Myocyte (in vitro differentiated cells): ENCODE data around the gene SEC23IP. TPM values are rescaled to one million over a fixed set of nuclear protein-coding genes. Genes with fewer than 3 reads are reported as not detected.

Source experiments
- DNase-seq: peaks from one replicate; pipeline ENCODE4 v3.0.0-alpha.2; 2012; ENCODE audit warnings: low read depth
- total RNA-seq: library from RNA; depleted of rRNA; stranded (reverse); fragments of >200 nt; gene quantifications from 2 replicates; pipeline ENCODE4 v1.2.3, GENCODE V29; 2014

The SEC23IP gene
- total RNA-seq, 1 donor from 2014 or later, result 29.0 TPM

DNA sequence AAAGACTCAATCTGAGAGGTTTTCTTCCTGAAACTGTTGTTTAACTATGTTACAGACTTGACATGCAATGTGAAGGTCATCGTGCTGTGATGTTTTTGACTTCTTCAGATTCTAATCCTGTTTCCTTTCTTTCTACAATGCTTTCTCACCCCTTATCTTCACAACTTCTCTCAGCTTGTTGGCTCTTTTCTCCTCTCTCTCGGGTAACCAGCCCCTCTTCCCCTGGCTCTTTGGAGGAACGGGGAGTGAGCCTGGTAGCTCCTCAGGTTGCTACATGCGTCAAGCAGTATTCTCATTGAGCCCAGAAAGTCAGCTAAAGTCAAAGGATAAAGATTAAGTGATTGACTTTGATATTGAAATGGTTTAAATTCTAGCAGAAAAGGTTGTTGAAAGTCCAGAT lies 40.1 kb downstream of the SEC23IP start:
- DNase-seq, result no peak

DNA sequence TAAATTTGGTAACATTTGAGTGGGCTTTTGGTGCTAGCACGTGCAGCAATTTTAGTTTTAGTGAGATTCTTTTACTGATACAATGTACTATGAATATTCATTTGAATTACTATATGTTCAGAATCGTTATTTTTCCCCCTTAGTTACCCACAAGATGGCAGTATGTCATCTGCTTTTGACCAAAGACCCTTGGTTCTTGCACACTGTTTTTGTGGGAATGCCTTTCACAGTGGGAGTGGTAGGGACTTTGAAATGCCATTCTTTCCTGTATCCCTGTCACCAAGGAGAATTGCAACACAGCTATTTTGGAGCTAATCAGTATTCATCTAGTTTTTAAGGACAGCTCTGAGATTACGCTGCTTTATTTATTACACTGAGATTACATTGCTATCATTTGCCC lies 40.6 kb downstream of the SEC23IP start:
- DNase-seq, result peak; percentile 15

DNA sequence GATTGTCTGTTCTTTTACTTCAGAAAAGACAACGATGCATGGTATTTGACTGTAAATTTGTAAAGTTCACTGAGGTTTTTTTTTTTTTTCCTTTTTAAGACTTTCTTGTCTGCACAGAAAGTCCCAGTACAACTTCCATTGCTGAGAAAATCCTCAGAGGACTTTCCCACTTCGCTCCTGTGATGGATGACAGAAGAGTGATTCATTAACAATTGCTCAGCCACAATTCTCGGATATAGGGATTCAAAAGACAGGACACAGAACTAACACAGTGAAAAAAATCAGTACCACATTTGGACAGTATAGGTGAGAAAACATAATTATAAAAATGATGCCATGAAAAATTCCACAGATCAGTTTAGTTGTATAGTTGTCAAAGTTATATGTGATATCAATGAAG lies 48.0 kb downstream of the SEC23IP start:
- DNase-seq, result no peak

DNA sequence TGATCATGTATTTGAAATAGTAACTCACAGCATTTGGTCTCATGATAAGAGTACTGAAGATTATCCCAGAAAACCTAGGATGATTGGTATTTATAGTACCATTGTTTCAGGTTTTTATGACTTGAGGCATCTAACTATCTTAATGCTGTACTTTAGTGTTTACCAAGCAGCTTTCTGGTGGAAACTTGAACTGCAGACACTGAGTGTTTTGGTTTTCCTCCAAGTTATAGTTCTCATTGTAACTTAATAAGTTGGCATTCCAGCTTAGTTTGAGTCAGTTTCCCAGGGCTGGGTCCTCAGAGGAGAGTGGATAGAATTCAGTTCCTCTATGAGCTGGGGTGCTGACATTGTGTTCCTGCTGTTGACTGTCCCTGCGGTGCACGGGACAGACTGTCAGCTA lies 50.4 kb downstream of the SEC23IP start:
- peak; percentile 8 for DNase-seq

DNA sequence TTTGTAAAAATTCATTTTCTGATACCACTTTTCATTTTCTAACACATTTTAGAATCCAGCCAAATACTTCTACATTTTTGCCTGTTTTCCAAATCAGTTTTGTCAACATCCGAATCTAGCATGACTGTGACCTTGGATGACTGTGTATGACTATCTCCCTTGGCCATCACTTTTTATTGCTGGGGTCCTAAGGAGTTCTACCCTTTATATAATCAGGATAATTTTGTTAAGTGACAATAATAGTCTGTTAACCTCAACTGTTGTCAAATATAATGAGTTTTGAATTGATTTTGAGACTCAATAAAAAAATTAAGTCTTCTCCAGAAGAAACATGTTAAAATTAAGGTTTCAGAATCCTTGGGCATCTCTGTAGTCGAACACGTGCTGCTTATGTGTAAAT lies 53.3 kb downstream of the SEC23IP start:
- DNase-seq, result no peak

DNA sequence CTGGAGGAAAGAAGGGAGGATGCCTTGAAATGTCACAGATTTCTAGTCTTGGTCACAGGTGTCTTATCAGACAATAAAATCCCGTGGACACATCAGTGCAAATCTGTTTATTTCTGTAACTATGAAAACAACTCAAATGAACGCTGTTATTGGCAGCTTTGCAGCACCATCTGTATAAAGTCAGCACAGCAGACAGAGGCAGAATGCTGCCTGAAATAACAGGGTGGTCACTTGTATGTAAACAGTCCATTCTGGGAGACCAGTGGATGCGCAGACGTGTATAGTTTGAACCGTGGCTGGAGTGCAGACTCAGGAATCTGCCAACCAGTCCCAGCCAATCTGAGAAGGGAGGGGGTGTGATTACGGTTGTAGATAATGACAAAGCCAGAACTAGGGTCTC lies 54.8 kb downstream of the SEC23IP start:
- DNase-seq, result no peak

DNA sequence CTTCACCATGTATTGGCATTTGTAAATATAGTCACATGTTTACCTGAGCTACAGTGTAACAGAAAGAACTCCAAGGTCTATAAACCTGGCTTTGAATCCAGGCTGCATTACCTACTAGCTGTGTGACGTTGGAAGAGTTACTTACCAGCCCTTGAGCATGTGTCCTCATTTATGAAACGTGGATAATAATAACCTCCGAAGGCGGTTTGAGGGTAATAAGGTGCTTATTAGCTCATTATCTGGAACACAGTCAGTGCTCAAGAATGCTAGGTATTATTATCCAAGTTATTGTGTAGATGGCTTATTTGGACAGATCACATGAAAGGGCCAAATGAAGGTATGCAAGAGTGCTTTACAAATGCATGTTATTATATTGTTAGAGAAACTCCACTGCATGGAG lies 64.9 kb downstream of the SEC23IP start:
- DNase-seq, result no peak

DNA sequence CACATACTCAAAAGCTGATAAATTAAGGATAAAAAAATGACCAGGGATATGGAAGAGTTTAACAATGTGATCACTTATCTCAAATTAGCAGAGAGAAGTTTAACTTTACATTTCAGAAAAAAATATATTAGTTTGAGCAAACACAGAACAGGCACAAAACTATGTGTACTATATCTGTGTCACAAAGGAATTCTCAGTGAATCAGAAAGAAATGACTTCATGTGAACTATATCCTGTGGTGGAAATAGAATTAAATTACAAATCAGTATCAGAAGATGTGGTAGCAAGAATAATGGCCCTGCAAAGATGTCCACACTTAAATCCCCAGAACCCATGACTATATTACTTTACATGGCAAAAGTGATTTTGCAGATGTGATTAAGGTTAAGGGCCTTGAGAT lies 70.3 kb downstream of the SEC23IP start:
- no peak for DNase-seq

DNA sequence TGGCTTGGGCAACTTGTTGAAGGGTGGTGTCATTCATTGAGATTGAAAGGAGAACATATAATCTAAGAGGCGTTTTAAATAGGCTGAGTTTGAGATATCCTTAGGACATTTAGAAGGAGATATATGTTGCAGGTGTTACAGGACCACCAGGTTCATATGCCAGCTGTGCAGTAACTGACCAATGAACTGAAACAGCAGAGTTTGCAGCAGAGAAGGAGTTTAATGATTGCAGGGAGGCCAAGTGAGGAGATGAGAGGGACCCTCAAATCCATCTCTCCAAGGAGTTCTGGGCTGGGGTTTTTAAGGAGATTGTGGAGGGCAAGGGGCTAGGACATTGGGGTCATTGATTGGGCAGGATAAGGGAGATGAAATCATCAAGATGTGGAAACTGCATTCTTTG lies 74.5 kb downstream of the SEC23IP start:
- DNase-seq, result no peak

DNA sequence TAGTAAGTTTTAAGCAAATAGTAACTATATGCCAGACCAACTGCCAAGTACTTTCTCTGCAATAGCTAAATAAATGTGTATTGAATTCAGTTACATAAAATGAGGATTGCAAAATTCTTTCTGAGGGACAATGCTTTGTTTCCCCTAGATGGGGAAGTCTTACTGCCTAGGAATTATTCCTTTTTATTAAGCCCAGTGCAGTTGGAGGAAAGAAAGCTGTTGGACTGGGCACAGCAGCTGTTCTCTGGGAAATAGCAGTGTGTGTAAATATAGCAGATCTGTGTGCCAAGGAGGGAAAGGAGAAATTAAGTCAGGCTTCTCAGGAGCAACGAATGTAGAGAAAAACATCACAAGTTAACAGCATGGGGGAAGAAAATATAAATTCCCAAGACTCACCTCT lies 77.1 kb downstream of the SEC23IP start:
- DNase-seq, result peak; percentile 42

DNA sequence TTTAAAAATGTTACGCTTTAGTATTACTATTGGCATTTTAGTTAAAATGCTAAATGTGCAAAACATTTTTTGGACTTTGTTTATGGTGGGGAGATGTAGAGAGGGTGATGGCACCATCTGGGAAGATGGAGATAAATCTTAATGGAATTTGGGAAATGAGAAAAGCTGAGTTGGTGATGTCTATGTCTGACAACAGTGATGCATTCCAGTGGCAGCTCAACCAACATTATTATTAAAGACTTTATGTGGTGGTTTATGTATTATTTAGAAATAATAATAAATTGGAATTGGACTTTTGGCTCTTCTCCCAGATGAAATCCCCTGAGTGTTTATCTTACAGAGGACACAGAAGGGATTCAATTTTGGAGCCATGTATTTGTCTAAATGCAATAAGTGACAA lies 77.6 kb downstream of the SEC23IP start:
- no peak for DNase-seq

DNA sequence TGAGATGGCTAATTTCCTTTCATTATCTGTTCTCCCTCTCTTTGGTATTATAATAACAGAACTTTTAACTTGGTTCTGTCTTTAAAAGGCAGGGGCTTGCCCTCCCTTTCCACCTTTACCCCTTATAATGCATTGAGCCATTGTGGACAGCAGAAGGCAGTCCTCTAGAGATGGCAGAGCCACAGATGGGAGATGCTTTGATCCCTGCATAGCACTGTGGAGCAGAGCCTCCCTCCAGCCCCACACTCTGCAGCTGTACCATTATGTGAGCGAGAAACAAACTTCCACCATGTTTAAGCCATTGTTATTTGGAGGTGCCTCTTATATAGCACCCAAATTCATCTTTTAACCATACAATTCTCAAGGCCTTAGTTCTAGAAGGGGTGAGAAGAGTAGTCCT lies 78.4 kb downstream of the SEC23IP start:
- DNase-seq, result no peak

DNA sequence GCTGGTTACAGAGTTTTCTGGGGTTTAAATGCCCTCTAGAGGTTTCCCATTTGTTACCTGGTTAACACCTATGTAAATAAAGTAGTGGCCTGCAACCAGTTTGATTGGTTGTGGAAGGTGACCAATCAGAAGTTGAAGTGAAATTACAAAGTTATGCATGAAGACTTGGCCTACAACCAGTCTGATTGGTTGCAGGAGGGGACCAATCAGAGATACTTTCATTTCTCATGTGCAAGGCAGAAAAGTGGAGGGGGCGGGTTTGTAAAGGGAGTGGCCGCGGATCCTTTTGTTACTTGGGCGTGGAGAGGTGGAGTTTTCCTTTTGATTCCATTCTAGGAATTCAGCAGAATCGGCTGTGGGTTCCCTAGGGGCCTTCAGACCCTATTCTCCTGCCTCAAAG lies 80.8 kb downstream of the SEC23IP start:
- peak; percentile 14 for DNase-seq

DNA sequence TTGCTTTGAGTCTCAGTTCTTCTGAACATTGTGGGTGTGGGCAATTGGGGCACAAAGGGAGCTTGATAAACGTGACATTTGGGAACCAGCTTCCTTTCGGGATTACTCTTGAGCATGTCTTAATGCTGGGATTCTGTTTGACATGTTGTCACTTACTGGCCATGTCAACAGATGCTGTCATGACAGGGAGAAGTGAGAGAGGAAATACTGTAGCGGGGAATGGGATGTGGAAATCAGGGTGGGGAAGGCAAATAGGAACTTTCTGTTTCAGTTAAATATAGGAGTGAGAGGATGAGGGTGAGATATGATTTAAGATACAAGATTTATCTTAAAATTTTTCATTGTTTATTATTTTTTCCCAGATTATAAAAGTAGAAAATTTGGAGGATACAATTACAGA lies 83.9 kb downstream of the SEC23IP start:
- DNase-seq, result no peak

DNA sequence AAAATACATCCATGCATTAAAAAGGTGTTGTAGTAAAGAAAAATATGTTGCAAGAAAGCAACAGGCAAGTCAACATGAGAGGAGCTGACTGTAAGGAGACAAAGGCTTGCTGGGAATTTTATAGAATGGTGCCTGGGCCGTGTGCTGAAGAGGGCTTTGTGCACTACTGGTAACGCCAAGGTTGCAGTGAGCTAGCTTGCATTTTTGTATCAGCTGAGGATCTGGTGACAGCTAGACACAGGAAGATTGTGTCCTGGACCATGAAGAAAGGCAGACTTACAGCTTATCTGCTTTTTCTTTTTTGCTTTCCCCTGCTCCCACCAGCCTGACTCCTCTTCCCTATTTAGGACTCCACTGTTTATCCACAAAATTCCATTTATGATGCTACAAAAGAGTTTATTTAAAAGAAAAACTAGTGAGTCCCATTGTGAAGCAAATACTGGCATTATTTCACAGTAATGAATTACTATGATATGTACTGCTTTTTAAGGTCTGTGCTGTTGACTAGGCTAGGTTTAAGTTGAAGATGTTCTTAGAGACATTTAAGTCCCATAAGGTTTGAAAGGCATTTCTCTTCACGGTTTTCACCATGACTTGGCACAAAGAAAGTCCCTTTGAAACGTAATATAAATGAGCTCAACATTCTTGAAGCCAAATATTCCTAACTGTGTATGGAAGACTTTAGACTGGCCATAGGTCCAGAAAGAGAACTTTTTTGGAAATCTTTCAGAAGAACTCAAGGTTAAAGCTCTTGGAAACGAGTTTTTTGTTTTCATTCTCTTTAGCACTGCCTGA lies 88.6 kb downstream of the SEC23IP start:
- no peak for DNase-seq

DNA sequence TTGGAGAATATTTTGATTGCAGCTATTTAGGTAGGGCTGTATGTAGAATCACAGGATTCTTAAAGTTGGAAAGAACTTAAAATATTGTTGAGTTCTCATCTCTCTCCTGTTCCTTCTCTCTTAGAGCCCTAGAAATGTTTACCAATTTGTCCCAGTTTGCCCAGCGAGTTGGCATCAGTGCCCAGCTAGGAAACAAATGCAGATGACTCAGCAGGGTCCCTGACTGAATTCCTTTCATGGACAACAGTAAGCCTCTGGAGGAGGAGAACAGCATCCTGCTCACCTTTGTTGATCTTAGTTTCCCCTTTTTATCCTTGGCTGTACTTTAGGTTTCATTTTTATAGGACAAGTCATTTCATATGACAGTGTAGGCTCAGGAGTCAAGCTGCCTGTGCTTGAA lies 89.3 kb downstream of the SEC23IP start:
- peak; percentile 29 for DNase-seq

DNA sequence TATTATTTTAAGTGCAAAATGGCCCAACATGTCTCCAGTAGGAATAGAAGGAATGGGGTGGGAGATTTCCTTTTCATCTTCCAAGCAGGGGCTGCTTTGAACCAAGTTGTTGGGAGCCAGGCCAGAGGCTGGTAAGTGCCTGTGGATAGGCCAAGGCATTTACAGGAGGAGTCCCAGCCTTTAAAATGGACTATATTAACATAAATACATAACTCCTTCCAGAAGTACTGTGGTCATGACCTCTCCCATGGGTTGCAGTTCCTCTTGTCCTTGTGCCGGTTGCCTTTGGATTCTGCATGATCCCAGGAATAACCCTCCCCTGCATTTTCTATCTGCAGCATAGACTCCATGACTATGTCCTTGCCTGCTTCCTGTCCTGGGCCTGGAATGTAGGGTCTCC lies 95.8 kb downstream of the SEC23IP start:
- no peak for DNase-seq

DNA sequence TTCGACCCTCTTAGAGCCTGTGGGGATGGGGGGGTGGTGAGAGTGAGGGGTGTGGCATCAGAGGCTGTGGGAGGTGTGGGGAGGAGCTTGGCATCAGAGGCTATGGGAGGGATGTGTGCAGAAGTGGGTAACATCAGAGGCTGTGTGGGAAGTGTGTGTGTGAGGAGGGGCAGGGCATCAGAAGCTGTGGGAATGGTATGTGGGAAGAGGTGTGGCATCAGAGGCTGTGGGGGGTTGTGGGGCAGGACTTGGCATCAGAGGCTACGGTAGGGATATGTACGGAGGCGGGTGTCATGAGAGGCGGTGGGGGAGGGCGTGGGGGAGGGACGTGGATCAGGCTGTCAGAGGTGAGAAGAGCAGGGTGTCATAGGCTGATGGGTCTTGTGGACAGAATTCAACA lies 97.4 kb downstream of the SEC23IP start:
- DNase-seq, result no peak

DNA sequence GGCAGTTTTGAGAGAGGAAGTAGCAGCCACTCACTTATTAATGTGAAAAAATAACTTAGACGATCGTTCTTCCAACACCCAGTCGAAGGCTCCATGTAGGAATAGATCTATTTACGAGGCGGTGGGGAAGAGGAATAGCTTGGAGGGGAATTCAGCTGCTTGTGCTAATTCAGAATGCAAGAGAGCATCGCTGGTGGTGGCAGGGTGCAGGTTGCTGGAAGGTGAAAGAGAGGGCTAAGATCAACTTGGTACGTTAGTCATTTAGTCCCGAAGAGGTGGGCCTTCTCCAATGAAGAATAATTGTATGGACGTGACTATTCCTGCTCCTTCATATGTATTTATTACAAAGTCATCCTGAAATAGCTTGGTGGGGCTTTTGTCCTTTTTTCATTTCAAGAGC lies 98.5 kb downstream of the SEC23IP start:
- no peak for DNase-seq

DNA sequence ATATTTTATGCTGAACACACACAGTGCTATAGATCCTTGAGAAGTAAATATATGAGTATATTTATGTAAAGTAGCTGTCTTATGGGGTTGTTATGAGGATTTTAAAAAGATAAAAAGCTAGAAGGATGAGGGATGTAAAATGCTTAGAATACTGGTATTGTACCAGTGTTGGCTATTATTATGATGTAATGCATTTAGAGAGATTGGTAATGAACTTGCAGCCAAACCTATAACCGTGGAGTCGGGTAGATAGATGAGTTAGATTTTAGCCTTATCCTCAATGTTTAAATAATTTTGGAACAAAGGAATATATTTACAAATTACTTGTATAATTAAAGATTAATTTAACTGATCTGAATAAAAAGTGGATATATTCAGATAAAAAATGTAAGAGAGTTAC lies 99.3 kb downstream of the SEC23IP start:
- no peak for DNase-seq
